ENCODE measurements around the gene RBM17. TPM values are rescaled to one million over a fixed set of nuclear protein-coding genes. Genes with fewer than 3 reads are reported as not detected.

RBM17 gene
- total RNA-seq, 2 experiments from 2014 or later, result 164 to 177 TPM

- no peaks in the 10 kb centered on the region for H3K9me3 Mint-ChIP-seq
- CTCF ChIA-PET, result interaction anchor here (1.0 to 4.2 kb wide), 3 partner anchors 10 to 38 kb away, joined by 3 to 15 read pairs (median 4); no protein-coding TSS in a partner anchor
- no peak for DNase-seq
- H3K27ac Mint-ChIP-seq, result peak overlapping the region; percentile 70
- no peaks in the 10 kb centered on the region for H3K27me3 Mint-ChIP-seq
- POLR2A ChIA-PET, result interaction anchor here (0.7 kb wide), 1 partner anchor 14 kb away, joined by 4 read pairs; the partner anchor contains the start of gene IL2RA
- H3K36me3 Mint-ChIP-seq (ENCODE audit: low read depth), result peaks cover 62% of the 10 kb centered on the region
- H3K4me3 Mint-ChIP-seq, result no peak overlapping the region
- H3K4me1 Mint-ChIP-seq, result peaks cover 91% of the 10 kb centered on the region
These were observed 40.4 kb upstream of the RBM17 start for GRCh38 chr10:6048281-6049030.

GRCh38 chr10:6049031-6049400 is 39.8 kb upstream of the RBM17 start:
- POLR2A ChIA-PET, result interaction anchor here (0.7 to 1.0 kb wide), 2 partner anchors 14 to 35 kb away, joined by 3 to 4 read pairs; partner anchors contain the start of gene IL2RA
- Mint-ChIP-seq H3K4me3 (no peak overlapping the region), H3K27me3 (no peaks in the 10 kb centered on the region), H3K36me3 (ENCODE audit: low read depth) (peaks cover 61% of the 10 kb centered on the region), H3K27ac (peak overlapping the region; percentile 59), H3K9me3 (no peaks in the 10 kb centered on the region), H3K4me1 (peaks cover 91% of the 10 kb centered on the region)
- CTCF ChIA-PET, result interaction anchor here (1.0 to 4.2 kb wide), 3 partner anchors 9 to 37 kb away, joined by 4 to 15 read pairs (median 10); no protein-coding TSS in a partner anchor
- DNase-seq, result no peak

- Mint-ChIP-seq H3K27me3 (no peaks in the 10 kb centered on the region), H3K36me3 (ENCODE audit: low read depth) (peaks cover 64% of the 10 kb centered on the region), H3K27ac (peak overlapping the region; percentile 98), H3K4me1 (peaks cover 86% of the 10 kb centered on the region), H3K4me3 (peak overlapping the region; percentile 84), H3K9me3 (no peaks in the 10 kb centered on the region)
- peak; percentile 96 for DNase-seq
- CTCF ChIA-PET, result interaction anchor here (0.5 to 4.2 kb wide), 20 partner anchors 9 to 503 kb away, joined by 3 to 15 read pairs (median 3); partner anchors contain the start of gene PFKFB3
- POLR2A ChIA-PET, result interaction anchor here (0.6 to 1.4 kb wide), 6 partner anchors 11 to 1980 kb away, joined by 3 to 8 read pairs (median 4); partner anchors contain the start of gene IL2RA
These were observed 37.9 kb upstream of the RBM17 start for GRCh38 chr10:6050801-6051445.

- Mint-ChIP-seq H3K27ac (peak overlapping the region; percentile 89), H3K9me3 (no peaks in the 10 kb centered on the region), H3K36me3 (ENCODE audit: low read depth) (peaks cover 70% of the 10 kb centered on the region), H3K4me3 (peak overlapping the region; percentile 73), H3K27me3 (no peaks in the 10 kb centered on the region), H3K4me1 (peaks cover 87% of the 10 kb centered on the region)
- POLR2A ChIA-PET, result interaction anchor here (0.6 kb wide), 1 partner anchor 146 kb away, joined by 3 read pairs; no protein-coding TSS in a partner anchor
- CTCF ChIA-PET, result interaction anchor here (1.2 to 4.2 kb wide), 5 partner anchors 24 to 150 kb away, joined by 3 to 18 read pairs (median 8); partner anchors contain the start of gene PFKFB3
- DNase-seq, result peak; percentile 78
These were observed 36.3 kb upstream of the RBM17 start for GRCh38 chr10:6052247-6053221.

GRCh38 chr10:6053303-6053702 is 35.5 kb upstream of the RBM17 start:
- peaks cover 88% of the 10 kb centered on the region for H3K4me1 Mint-ChIP-seq
- H3K27ac Mint-ChIP-seq, result peak overlapping the region; percentile 89
- no peak for DNase-seq
- H3K36me3 Mint-ChIP-seq (ENCODE audit: low read depth), result peaks cover 72% of the 10 kb centered on the region
- H3K27me3 Mint-ChIP-seq, result no peaks in the 10 kb centered on the region
- H3K9me3 Mint-ChIP-seq, result no peaks in the 10 kb centered on the region
- POLR2A ChIA-PET, result interaction anchor here (0.6 kb wide), 2 partner anchors 30 to 337 kb away, joined by 3 read pairs; no protein-coding TSS in a partner anchor
- CTCF ChIA-PET, result interaction anchor here (1.3 to 2.2 kb wide), 3 partner anchors 9 to 33 kb away, joined by 3 to 18 read pairs (median 6); partner anchors contain the start of gene IL2RA
- peak overlapping the region; percentile 73 for H3K4me3 Mint-ChIP-seq

GRCh38 chr10:6053816-6054631 is 34.8 kb upstream of the RBM17 start:
- ChIA-PET POLR2A (interaction anchor here (0.6 kb wide), 2 partner anchors 29 to 337 kb away, joined by 3 read pairs; no protein-coding TSS in a partner anchor), CTCF (interaction anchor here (1.3 to 2.2 kb wide), 3 partner anchors 9 to 33 kb away, joined by 3 to 18 read pairs (median 6); partner anchors contain the start of gene IL2RA)
- DNase-seq, result peak; percentile 12
- Mint-ChIP-seq H3K4me3 (peak overlapping the region; percentile 58), H3K9me3 (no peaks in the 10 kb centered on the region), H3K4me1 (peaks cover 88% of the 10 kb centered on the region), H3K36me3 (ENCODE audit: low read depth) (peaks cover 73% of the 10 kb centered on the region), H3K27me3 (no peaks in the 10 kb centered on the region), H3K27ac (peak overlapping the region; percentile 82)

- Mint-ChIP-seq H3K36me3 (ENCODE audit: low read depth) (peaks cover 73% of the 10 kb centered on the region), H3K4me3 (peak overlapping the region; percentile 58), H3K9me3 (no peaks in the 10 kb centered on the region), H3K27ac (peak overlapping the region; percentile 80), H3K4me1 (peaks cover 88% of the 10 kb centered on the region), H3K27me3 (no peaks in the 10 kb centered on the region)
- peak; percentile 4 for DNase-seq
- CTCF ChIA-PET, result interaction anchor here (2.2 kb wide), 1 partner anchor 32 kb away, joined by 18 read pairs; no protein-coding TSS in a partner anchor
- POLR2A ChIA-PET, result no interaction called here
These were observed 34.0 kb upstream of the RBM17 start for GRCh38 chr10:6054884-6055283.

- no peak for DNase-seq
- Mint-ChIP-seq H3K4me3 (peak overlapping the region; percentile 52), H3K9me3 (no peaks in the 10 kb centered on the region), H3K27me3 (no peaks in the 10 kb centered on the region), H3K4me1 (peaks cover 83% of the 10 kb centered on the region), H3K27ac (no peak overlapping the region), H3K36me3 (ENCODE audit: low read depth) (peaks cover 70% of the 10 kb centered on the region)
- CTCF ChIA-PET, result interaction anchor here (1.0 to 3.7 kb wide), 2 partner anchors 28 to 30 kb away, joined by 3 to 16 read pairs; no protein-coding TSS in a partner anchor
- POLR2A ChIA-PET, result no interaction called here
These were observed 32.9 kb upstream of the RBM17 start for GRCh38 chr10:6055929-6056328.

GRCh38 chr10:6056411-6057135 is 32.3 kb upstream of the RBM17 start:
- no peaks in the 10 kb centered on the region for H3K9me3 Mint-ChIP-seq
- peaks cover 70% of the 10 kb centered on the region for H3K36me3 Mint-ChIP-seq (ENCODE audit: low read depth)
- peak overlapping the region; percentile 96 for H3K4me3 Mint-ChIP-seq
- H3K27ac Mint-ChIP-seq, result peak overlapping the region; percentile 47
- CTCF ChIA-PET, result interaction anchor here (1.0 to 3.7 kb wide), 3 partner anchors 17 to 30 kb away, joined by 3 to 16 read pairs (median 4); no protein-coding TSS in a partner anchor
- no peaks in the 10 kb centered on the region for H3K27me3 Mint-ChIP-seq
- POLR2A ChIA-PET, result no interaction called here
- H3K4me1 Mint-ChIP-seq, result peaks cover 80% of the 10 kb centered on the region
- peak; percentile 5 for DNase-seq

- Mint-ChIP-seq H3K27me3 (no peaks in the 10 kb centered on the region), H3K9me3 (no peaks in the 10 kb centered on the region), H3K4me3 (peak overlapping the region; percentile 96), H3K27ac (peak overlapping the region; percentile 87), H3K36me3 (ENCODE audit: low read depth) (peaks cover 63% of the 10 kb centered on the region), H3K4me1 (peaks cover 70% of the 10 kb centered on the region)
- DNase-seq, result no peak
- ChIA-PET CTCF (interaction anchor here (0.9 to 3.7 kb wide), 7 partner anchors 10 to 39 kb away, joined by 3 to 16 read pairs (median 3); no protein-coding TSS in a partner anchor), POLR2A (interaction anchor here (0.6 to 1.8 kb wide), 3 partner anchors 27 to 373 kb away, joined by 5 to 7 read pairs (median 6); no protein-coding TSS in a partner anchor)
These were observed 30.0 kb upstream of the RBM17 start for GRCh38 chr10:6058682-6059475.

Measured in activated CD4-positive, alpha-beta T cell treated with anti-CD3 and anti-CD28 coated beads, Interleukin-2, amount 10 ng/mL, durations not matched to agents 7 days and 5 days (primary cell).